Choroid plexus epithelial cell (primary cell): ENCODE data around the gene TMEFF2.

Experiments used
- DNase-seq: peaks from one replicate; pipeline ENCODE4 v3.0.0-alpha.2; 2010; ENCODE audit warnings: low read depth
- H3K4me3 ChIP-seq: 2 replicates; pipeline ENCODE4 v1.5.1; 2011; ENCODE audit warnings: low read depth, mild to moderate bottlenecking, control low read depth, low read length, moderate library complexity
- CTCF ChIP-seq: conservative IDR thresholded peaks from 2 replicates; pipeline ENCODE4 v1.5.1; 2011; ENCODE audit warnings: low read depth, mild to moderate bottlenecking, control low read depth, inconsistent platforms, low read length, moderate library complexity

TMEFF2 gene

GRCh38 chr2:192011196-192011595 lies 183.5 kb downstream of the TMEFF2 start:
- TF ChIP-seq CTCF = no peak
- no peak overlapping the region for H3K4me3 ChIP-seq
- DNase-seq = peak; percentile 50

- DNase-seq = peak; percentile 62
- TF ChIP-seq CTCF = no peak
- H3K4me3 ChIP-seq = no peak overlapping the region
Observed at GRCh38 chr2:192010073-192010472, 184.7 kb downstream of the TMEFF2 start.

- TF ChIP-seq CTCF = no peak
- no peak overlapping the region for H3K4me3 ChIP-seq
- DNase-seq = peak; percentile 37
Observed at GRCh38 chr2:192007581-192008228, 187.0 kb downstream of the TMEFF2 start.

GRCh38 chr2:192005211-192005610 lies 189.5 kb downstream of the TMEFF2 start:
- no peak for DNase-seq
- no peak overlapping the region for H3K4me3 ChIP-seq
- no peak for TF ChIP-seq CTCF

- TF ChIP-seq CTCF = no peak
Observed at GRCh38 chr2:192004188-192004963, 190.4 kb downstream of the TMEFF2 start.

GRCh38 chr2:192002418-192002817 lies 192.3 kb downstream of the TMEFF2 start:
- TF ChIP-seq CTCF = no peak
- DNase-seq = no peak
- no peak overlapping the region for H3K4me3 ChIP-seq

More at GRCh38 chr2:192004188-192004963, 190.4 kb downstream of the TMEFF2 start:
- H3K4me3 ChIP-seq = no peak overlapping the region
- DNase-seq = no peak
